DND-41 (cell line): ENCODE results near the gene PPP1R37.

Experiments used
- EZH2 ChIP-seq: IDR thresholded peaks from 3 replicates; pipeline ENCODE4 v1.6.1; 2012; ENCODE audit warnings: borderline replicate concordance, low read depth, mild to moderate bottlenecking, moderate library complexity, low read length, inconsistent platforms; ENCODE audit not compliant: severe bottlenecking
- TF ChIP-seq, protein P1 (sequence below): IDR thresholded peaks from 2 replicates; pipeline ENCODE4 v1.5.1; 2012; ENCODE audit warnings: borderline replicate concordance, low read length, moderate library complexity, mild to moderate bottlenecking; ENCODE audit not compliant: poor library complexity, severe bottlenecking; ENCODE audit errors: extremely low read depth

DNA sequence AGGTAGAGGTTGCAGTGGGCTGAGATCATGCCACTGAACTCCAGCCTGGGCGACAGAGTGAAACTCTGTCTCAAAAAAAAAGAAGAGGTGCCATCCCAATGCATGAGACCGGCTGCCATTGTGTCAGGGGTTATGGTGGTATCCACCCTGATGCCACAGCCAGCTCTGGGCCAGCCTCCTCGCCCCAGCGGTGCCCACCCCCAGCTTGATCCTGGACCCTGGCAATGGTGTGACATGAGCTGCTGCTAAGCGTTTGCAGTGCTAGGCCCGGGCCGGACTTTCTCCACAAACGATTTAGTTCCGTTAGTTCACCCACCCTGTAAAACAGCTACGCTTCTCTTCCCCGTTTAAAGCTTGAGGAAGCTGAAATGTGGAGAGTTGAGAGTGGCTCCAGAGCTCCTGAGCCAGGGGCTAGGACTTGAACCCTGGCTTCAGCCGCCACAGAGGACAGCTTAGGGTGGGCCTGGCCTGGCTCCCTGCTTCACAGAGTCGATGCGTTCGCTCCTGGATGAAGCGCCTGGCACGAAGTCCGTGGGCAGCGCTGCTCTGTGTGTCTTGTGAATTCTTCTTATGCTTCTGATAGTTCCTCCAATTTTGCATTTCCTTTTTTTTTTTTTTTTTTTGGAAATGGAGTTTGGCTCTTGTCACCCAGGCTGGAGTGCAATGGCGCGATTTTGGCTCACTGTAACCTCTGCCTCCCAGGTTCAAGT, 42.4 kb downstream of the PPP1R37 start:
- TF ChIP-seq, protein P1, sequence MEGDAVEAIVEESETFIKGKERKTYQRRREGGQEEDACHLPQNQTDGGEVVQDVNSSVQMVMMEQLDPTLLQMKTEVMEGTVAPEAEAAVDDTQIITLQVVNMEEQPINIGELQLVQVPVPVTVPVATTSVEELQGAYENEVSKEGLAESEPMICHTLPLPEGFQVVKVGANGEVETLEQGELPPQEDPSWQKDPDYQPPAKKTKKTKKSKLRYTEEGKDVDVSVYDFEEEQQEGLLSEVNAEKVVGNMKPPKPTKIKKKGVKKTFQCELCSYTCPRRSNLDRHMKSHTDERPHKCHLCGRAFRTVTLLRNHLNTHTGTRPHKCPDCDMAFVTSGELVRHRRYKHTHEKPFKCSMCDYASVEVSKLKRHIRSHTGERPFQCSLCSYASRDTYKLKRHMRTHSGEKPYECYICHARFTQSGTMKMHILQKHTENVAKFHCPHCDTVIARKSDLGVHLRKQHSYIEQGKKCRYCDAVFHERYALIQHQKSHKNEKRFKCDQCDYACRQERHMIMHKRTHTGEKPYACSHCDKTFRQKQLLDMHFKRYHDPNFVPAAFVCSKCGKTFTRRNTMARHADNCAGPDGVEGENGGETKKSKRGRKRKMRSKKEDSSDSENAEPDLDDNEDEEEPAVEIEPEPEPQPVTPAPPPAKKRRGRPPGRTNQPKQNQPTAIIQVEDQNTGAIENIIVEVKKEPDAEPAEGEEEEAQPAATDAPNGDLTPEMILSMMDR, result no peak
- no peak for TF ChIP-seq EZH2
